Effector CD4-positive, alpha-beta T cell (primary cell): ENCODE measurements around the gene GSG1L.
"Not testable (repeated sequence)": the region's sequence is repeated elsewhere in the genome, so short reads cannot be mapped to it uniquely, and the experiment has no call there.

Source experiments
- DNase-seq: peaks from one replicate; pipeline ENCODE4 v3.0.0-alpha.2; 2020

GSG1L gene

GRCh38 chr16:27747946-27748345 is 315.6 kb downstream of the GSG1L start:
- no peak for DNase-seq

- DNase-seq = no peak
These were observed 317.2 kb downstream of the GSG1L start for GRCh38 chr16:27746076-27746855.

- no peak for DNase-seq
These were observed 318.2 kb downstream of the GSG1L start for GRCh38 chr16:27745348-27745747.

- no peak for DNase-seq
These were observed 319.6 kb downstream of the GSG1L start for GRCh38 chr16:27743963-27744362.

- DNase-seq = not testable (repeated sequence)
These were observed 320.5 kb downstream of the GSG1L start for GRCh38 chr16:27743001-27743400.

- no peak for DNase-seq
These were observed 321.2 kb downstream of the GSG1L start for GRCh38 chr16:27742333-27742732.

GRCh38 chr16:27740496-27741201 is 322.9 kb downstream of the GSG1L start:
- DNase-seq = no peak

- DNase-seq = no peak
These were observed 323.7 kb downstream of the GSG1L start for GRCh38 chr16:27739606-27740357.

- no peak for DNase-seq
These were observed 324.9 kb downstream of the GSG1L start for GRCh38 chr16:27738596-27738995.
